Fibroblast of pulmonary artery (primary cell): ENCODE measurements around the gene CCDC69.

Source experiments
- DNase-seq: peaks from one replicate; pipeline ENCODE4 v3.0.0-alpha.2; 2010; ENCODE audit warnings: low read depth
- H3K4me3 ChIP-seq: replicated peaks from 2 replicates; pipeline ENCODE4 v1.5.1; 2011; ENCODE audit warnings: low read depth, mild to moderate bottlenecking, control low read depth, low read length, moderate library complexity
- TF ChIP-seq, protein P1 (sequence below): IDR thresholded peaks from 2 replicates; pipeline ENCODE4 v1.5.1; 2011; ENCODE audit warnings: mild to moderate bottlenecking, control low read depth, low read length, inconsistent platforms; ENCODE audit errors: missing control alignments

CCDC69 gene

GRCh38 chr5:151186052-151186451 is 37.8 kb downstream of the CCDC69 start:
- H3K4me3 ChIP-seq, result no peak overlapping the region
- TF ChIP-seq, protein P1, sequence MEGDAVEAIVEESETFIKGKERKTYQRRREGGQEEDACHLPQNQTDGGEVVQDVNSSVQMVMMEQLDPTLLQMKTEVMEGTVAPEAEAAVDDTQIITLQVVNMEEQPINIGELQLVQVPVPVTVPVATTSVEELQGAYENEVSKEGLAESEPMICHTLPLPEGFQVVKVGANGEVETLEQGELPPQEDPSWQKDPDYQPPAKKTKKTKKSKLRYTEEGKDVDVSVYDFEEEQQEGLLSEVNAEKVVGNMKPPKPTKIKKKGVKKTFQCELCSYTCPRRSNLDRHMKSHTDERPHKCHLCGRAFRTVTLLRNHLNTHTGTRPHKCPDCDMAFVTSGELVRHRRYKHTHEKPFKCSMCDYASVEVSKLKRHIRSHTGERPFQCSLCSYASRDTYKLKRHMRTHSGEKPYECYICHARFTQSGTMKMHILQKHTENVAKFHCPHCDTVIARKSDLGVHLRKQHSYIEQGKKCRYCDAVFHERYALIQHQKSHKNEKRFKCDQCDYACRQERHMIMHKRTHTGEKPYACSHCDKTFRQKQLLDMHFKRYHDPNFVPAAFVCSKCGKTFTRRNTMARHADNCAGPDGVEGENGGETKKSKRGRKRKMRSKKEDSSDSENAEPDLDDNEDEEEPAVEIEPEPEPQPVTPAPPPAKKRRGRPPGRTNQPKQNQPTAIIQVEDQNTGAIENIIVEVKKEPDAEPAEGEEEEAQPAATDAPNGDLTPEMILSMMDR, result no peak
- no peak for DNase-seq

- no peak overlapping the region for H3K4me3 ChIP-seq
- TF ChIP-seq, protein P1, result no peak
- no peak for DNase-seq
Observed at GRCh38 chr5:151184316-151185042, 39.4 kb downstream of the CCDC69 start.

DNA sequence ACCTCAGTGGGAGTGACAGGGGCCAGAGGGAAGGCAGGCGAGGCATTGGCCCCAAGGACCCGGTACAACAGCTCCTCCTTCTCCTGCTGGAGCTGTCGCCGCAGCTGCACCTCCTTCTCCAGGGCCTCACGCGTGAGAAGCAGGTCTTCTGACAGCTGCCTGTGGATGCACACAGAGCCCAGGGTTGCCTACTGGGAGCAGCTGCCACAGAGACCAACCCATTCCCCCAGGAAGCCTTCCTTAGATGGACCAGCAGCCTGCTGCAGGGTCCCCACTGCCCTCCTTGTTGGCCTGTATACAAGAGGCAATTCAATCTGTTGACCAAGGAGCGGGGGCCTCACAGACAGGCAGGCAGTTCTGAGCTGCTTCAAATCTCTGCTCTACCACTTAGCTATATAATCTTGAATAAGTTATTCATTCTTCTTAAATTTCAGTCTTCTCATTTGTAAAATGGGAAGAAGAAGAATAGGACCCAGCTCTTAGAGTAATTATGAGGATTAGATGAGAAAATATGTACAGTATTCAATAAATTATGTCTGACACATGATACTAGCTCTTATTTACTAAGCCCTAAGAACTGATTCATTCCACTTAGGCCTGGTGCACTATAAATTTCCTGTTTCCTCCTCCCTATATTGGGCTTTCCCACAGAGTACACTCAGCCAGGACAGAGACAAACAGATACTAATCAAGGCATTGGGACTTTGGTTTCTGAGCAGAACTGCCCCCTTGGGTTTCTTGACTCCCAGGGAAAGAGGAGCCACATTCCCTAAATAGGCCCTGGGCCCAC is 40.2 kb downstream of the CCDC69 start:
- TF ChIP-seq, protein P1, result no peak
- no peak for DNase-seq
- H3K4me3 ChIP-seq, result no peak overlapping the region

- TF ChIP-seq, protein P1, result no peak
- no peak for DNase-seq
Observed at GRCh38 chr5:151182976-151183375, 40.9 kb downstream of the CCDC69 start.

DNA sequence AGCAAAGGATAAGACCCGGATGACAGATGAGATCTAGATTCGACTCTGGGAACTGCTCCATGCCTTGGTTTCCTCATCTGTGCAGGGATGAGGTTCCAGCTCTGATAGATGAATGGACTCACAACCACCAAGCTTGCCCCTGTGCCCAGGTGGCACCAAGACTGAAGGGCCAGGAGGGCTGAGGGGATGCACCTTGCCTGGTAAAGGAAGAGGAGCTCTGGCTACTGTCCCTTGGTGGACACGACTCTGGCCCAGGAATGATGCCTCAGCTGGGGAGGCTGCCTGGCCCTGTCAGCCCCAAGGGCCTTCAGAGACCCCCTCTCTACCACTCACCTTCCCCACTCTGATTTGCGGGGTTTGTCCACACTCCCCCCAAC is 41.4 kb downstream of the CCDC69 start:
- TF ChIP-seq, protein P1, result no peak
- no peak overlapping the region for H3K4me3 ChIP-seq
- no peak for DNase-seq

More at GRCh38 chr5:151182976-151183375, 40.9 kb downstream of the CCDC69 start:
- no peak overlapping the region for H3K4me3 ChIP-seq

GRCh38 chr5:151181818-151182523 is 41.9 kb downstream of the CCDC69 start:
- TF ChIP-seq, protein P1, result no peak
- no peak overlapping the region for H3K4me3 ChIP-seq
- DNase-seq, result no peak
